ENCODE measurements around the gene PWWP2B. TPM values are rescaled to one million over a fixed set of nuclear protein-coding genes. Genes with fewer than 3 reads are reported as not detected.

The PWWP2B gene
- total and polyA plus RNA-seq, 10 of the 15 experiments (the other 5 are each of a cell fraction or from before 2014, with no cell fraction given), result 0.04 to 0.87 (median 0.35) TPM; not detected in 4

DNA sequence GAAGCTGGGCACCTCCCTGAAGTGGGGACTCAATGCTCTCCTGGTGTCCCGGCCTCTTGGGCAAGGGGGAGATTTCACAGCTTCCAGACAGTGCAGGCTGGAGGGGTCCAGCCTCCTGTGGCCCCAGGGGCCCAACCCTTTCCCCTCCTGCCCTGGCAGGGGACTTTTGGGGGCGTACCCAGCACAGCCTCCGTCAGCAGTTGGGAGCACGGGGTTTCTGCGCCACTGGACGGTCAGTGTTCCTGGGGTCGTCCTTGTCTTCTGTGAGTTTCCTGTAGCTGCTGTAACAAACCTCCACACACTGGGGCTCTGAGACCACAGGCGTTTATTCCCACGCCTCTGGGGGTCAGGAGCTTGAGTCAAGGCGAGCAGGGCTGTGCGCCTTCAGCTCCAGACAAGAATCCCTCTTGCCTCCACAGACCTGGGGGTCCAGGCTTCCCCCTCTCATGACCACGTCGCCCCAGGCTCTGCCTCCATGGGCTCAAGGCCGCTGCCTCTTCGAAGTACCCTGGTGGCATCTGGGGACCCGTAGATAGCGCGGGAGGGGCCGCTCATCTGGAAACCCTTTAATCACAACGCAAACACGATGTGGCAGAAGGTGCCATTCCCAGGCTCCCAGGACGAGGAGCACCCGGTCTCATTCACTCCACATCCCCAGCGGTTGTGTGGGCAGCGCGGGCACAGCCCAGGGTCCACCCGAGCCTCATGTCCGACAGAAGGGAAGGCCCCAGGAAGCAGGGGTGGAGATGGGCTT lies 14.0 kb downstream of the PWWP2B start:
- Histone ChIP-seq H2AFZ (ENCODE audit: control insufficient read depth, low read depth, low read length) (no peak overlapping the region), H3K4me2 (ENCODE audit: control insufficient read depth, insufficient read depth) (no peak overlapping the region), H3K9ac (ENCODE audit: control insufficient read depth, insufficient read depth, low read length) (no peak overlapping the region), H3K36me3 (ENCODE audit: control insufficient read depth in 2 of 2, insufficient read depth in 2 of 2, low read length in 1 of 2) (no peaks in the 10 kb centered on the region), H4K20me1 (ENCODE audit: control insufficient read depth, insufficient read depth) (no peaks in the 10 kb centered on the region), H3K27me3 (replicated peaks in 1 of 2; ENCODE audit: control insufficient read depth in 2 of 2, insufficient read depth in 2 of 2, low read length in 1 of 2) (no peaks in the 10 kb centered on the region), H3K4me1 (ENCODE audit: control insufficient read depth, insufficient read depth, low read length) (no peaks in the 10 kb centered on the region), H3K4me3 (no peak overlapping the region), H3K79me2 (ENCODE audit: control insufficient read depth, insufficient read depth, low read length) (no peaks in the 10 kb centered on the region), H3K27ac (ENCODE audit: control insufficient read depth, insufficient read depth) (no peak overlapping the region), H3K9me3 (replicated peaks; ENCODE audit: control insufficient read depth, insufficient read depth, low read length) (no peaks in the 10 kb centered on the region)
- DNase-seq (ENCODE audit: low read depth, low spot score) (no peak), ATAC-seq (no peak), FAIRE-seq (no peak)
- RAD21 ChIA-PET (ENCODE audit: unreplicated experiment), result no interaction called here
- no TSS peak for BruUV-seq (replicated peaks)
- in situ Hi-C loops (cut with MboI), result no loop called here
- no peak for TF ChIP-seq NRF1 (conservative IDR thresholded peaks at IDR 0.05; ENCODE audit: low read depth, low read length)
- TF ChIP-seq, protein P1, sequence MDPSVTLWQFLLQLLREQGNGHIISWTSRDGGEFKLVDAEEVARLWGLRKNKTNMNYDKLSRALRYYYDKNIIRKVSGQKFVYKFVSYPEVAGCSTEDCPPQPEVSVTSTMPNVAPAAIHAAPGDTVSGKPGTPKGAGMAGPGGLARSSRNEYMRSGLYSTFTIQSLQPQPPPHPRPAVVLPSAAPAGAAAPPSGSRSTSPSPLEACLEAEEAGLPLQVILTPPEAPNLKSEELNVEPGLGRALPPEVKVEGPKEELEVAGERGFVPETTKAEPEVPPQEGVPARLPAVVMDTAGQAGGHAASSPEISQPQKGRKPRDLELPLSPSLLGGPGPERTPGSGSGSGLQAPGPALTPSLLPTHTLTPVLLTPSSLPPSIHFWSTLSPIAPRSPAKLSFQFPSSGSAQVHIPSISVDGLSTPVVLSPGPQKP (IDR thresholded peaks at IDR 0.05; ENCODE audit: low read depth, low read length), result no peak
- TF ChIP-seq, protein P2, sequence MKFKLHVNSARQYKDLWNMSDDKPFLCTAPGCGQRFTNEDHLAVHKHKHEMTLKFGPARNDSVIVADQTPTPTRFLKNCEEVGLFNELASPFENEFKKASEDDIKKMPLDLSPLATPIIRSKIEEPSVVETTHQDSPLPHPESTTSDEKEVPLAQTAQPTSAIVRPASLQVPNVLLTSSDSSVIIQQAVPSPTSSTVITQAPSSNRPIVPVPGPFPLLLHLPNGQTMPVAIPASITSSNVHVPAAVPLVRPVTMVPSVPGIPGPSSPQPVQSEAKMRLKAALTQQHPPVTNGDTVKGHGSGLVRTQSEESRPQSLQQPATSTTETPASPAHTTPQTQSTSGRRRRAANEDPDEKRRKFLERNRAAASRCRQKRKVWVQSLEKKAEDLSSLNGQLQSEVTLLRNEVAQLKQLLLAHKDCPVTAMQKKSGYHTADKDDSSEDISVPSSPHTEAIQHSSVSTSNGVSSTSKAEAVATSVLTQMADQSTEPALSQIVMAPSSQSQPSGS (IDR thresholded peaks at IDR 0.05; ENCODE audit: low read length), result no peak
- TF ChIP-seq, protein P3, sequence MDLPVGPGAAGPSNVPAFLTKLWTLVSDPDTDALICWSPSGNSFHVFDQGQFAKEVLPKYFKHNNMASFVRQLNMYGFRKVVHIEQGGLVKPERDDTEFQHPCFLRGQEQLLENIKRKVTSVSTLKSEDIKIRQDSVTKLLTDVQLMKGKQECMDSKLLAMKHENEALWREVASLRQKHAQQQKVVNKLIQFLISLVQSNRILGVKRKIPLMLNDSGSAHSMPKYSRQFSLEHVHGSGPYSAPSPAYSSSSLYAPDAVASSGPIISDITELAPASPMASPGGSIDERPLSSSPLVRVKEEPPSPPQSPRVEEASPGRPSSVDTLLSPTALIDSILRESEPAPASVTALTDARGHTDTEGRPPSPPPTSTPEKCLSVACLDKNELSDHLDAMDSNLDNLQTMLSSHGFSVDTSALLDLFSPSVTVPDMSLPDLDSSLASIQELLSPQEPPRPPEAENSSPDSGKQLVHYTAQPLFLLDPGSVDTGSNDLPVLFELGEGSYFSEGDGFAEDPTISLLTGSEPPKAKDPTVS (IDR thresholded peaks at IDR 0.05; ENCODE audit: low read depth, low read length), result no peak
- POLR2A ChIA-PET, result no interaction called here
- CTCF ChIA-PET, result no interaction called here
- WGBS (ENCODE audit: insufficient coverage, insufficient replicate concordance, low lambda C conversion rate, missing lambda C conversion rate), result 35% methylated on average over 28 of the region's 28 CpGs
- intact Hi-C loops (cut with micrococcal nuclease; ENCODE audit: unreplicated experiment), result no loop called here
- SMC1A ChIA-PET (ENCODE audit: uncharacterized antibody, unreplicated experiment), result no interaction called here
